GM12874 (cell line): ENCODE measurements around the gene HOXA5.

Source experiments
- CTCF ChIP-seq: IDR thresholded peaks from 2 replicates; pipeline ENCODE4 v1.5.1; 2011; ENCODE audit warnings: low read depth, mild to moderate bottlenecking, control low read depth, low read length, moderate library complexity; ENCODE audit not compliant: insufficient read depth

HOXA5 gene

GRCh38 chr7:27143023-27143949, at the start of gene HOXA5:
TSS of gene HOXA5 (minus strand) at chr7:27143681. CDS start at chr7:27143607, 74 bp downstream.
- peak; percentile 73 for TF ChIP-seq CTCF

GRCh38 chr7:27192546-27193334, 49.3 kb upstream of the HOXA5 start:
- no peak for TF ChIP-seq CTCF

- no peak for TF ChIP-seq CTCF
These were observed 48.5 kb upstream of the HOXA5 start for GRCh38 chr7:27191833-27192545.

GRCh38 chr7:27191161-27191731, 47.8 kb upstream of the HOXA5 start:
- TF ChIP-seq CTCF = no peak

GRCh38 chr7:27189997-27190748, 46.7 kb upstream of the HOXA5 start:
- TF ChIP-seq CTCF = no peak

- TF ChIP-seq CTCF = no peak
These were observed 46.0 kb upstream of the HOXA5 start for GRCh38 chr7:27189295-27189996.
